Heart left ventricle (tissue), 16 donors: ENCODE measurements around the gene RNF103. TPM values are rescaled to one million over a fixed set of nuclear protein-coding genes. Genes with fewer than 3 reads are reported as not detected.

Experiments used
- ATAC-seq, 4 donors: fragments of 200-7000 bp; cut with Tn5 transposase; one replicate each; pipeline ENCODE4 v1.9.1; 2020 to 2022; ENCODE audit warnings: moderate library complexity in 4 of 4, mild to moderate bottlenecking in 3 of 4, moderate number of reproducible peaks in 1 of 4
- DNase-seq, 5 donors: peaks; one replicate each; pipeline ENCODE4 v3.0.0-alpha.2; 2020
- H3K27ac ChIP-seq, 12 donors: fragments of 200-600 bp; sonication (generic) in 4 of 12; one replicate each; pipeline versions ENCODE4 v1.5.0 to v1.8.0; 2016 to 2022; ENCODE audit warnings: mild to moderate bottlenecking in 2 of 12
- H3K27me3 ChIP-seq, 9 donors: fragments of 200-600 bp; sonication (generic) in 2 of 9; one replicate each; pipeline versions ENCODE4 v1.5.1 to v1.8.0; 2016 to 2022; ENCODE audit warnings: mild to moderate bottlenecking in 3 of 9
- H3K36me3 ChIP-seq, 9 donors: fragments of 200-600 bp; sonication (generic) in 2 of 9; one replicate each; pipeline versions ENCODE4 v1.5.0 to v1.8.0; 2018 to 2022; ENCODE audit warnings: mild to moderate bottlenecking in 2 of 9
- H3K4me1 ChIP-seq, 12 donors: fragments of 200-600 bp; sonication (generic) in 4 of 12; one replicate each; pipeline versions ENCODE4 v1.5.0 to v1.8.0; 2016 to 2022; ENCODE audit warnings: mild to moderate bottlenecking in 3 of 12
- H3K4me3 ChIP-seq, 12 donors: fragments of 200-600 bp; sonication (generic) in 4 of 12; one replicate each; pipeline versions ENCODE4 v1.5.0 to v1.8.0; 2017 to 2022; ENCODE audit warnings: mild to moderate bottlenecking in 9 of 12, moderate library complexity in 4 of 12
- H3K9me3 ChIP-seq, 12 donors: fragments of 200-600 bp; sonication (generic) in 4 of 12; one replicate each; pipeline versions ENCODE4 v1.5.0 to v1.8.0; 2016 to 2022; ENCODE audit warnings: mild to moderate bottlenecking in 1 of 12
- POLR2A ChIP-seq, 2 donors: fragments of 450-650 bp; IDR thresholded peaks; one replicate each; pipeline ENCODE4 v1.6.1; 2017; ENCODE audit warnings: antibody characterized with exemption in 2 of 2, mild to moderate bottlenecking in 2 of 2, moderate library complexity in 2 of 2
- WGBS, 4 donors: extraction: QIAGEN DNeasy Blood & Tissue Kit in 2 of 4; methylation state at CpG; one replicate each; pipeline versions ENCODE4 v1.1.5 to v1.1.7; 2013 to 2018; 5-methylcytosine and 5-hydroxymethylcytosine counted together
- intact Hi-C, 10 donors: fragments of 100-400 bp; cut with DNase I; formaldehyde crosslinking; loops; one replicate each; pipeline versions ENCODE4 v1.11.1 to v1.14.2; 2022
- polyA plus RNA-seq, 2 donors: library from polyadenylated mRNA; stranded (reverse); fragments of 200-250 nt; gene quantifications; one replicate each; pipeline ENCODE4 v1.2.3, GENCODE V29; 2013
- total RNA-seq, 9 donors: library from RNA; depleted of rRNA in 2 of 9; stranded (reverse); fragments of >200 nt in 2 of 9; fragmentation: NEBNext Ultra II Directional in 3 of 9; extraction: Animal tissue kit (Norgen Biotek cat#: 25700) in 3 of 9; gene quantifications; one replicate each; pipeline versions ENCODE4 v1.1.0 to v1.2.4, GENCODE V29; 2016 to 2023
- TF ChIP-seq, protein P1 (sequence below), 12 donors: fragments of 200-600 bp; sonication (generic) in 4 of 12; IDR thresholded peaks; one replicate each; pipeline versions ENCODE4 v1.5.0 to v1.8.0; 2018 to 2022; ENCODE audit warnings: antibody characterized with exemption in 12 of 12, mild to moderate bottlenecking in 5 of 12
- donor health status: ischemic (EF 13 %, LVEDD 7.1; RV severe dilation, severe dysfunction).
- donor health status: healthy with polysubstance abuse.
- donor health status: DM: no; HTN: yes; CAD: no.
- donor health status: DM: no; HTN: no; CAD: no.
- donor health status: ischemic (EF 25% LVEDD 6.9; RV normal size, moderate dysfunction).
- donor health status: ischemic (EF 25% LVEDD 5.7; RV mildly dilated, moderate dysfunction).
- donor health status: healthy.
- donor health status: DM: yes; HTN: yes; CAD: no.
- donor health status: ischemic (EF 35%, LVEDD 5.7; RV mildly dilated, moderate dysfunction).
- donor health status: nonischemic (EF 11% LVEDD 7.7; RV severe dilation, severe dysfunction).
- donor health status: DM: yes; HTN: yes; CAD: no.
- donor health status: PGD.
- donor health status: ischemic (EF 29% LVEDD 5.4; RV normal size, mild dysfunction).
- donor health status: nonischemic (EF 23%, LVEDD 6.1; RV moderate dilation, normal function).

The RNF103 gene
- total and polyA plus RNA-seq, 11 donors: 28.8 to 75.4 (median 50.9) TPM

- Histone ChIP-seq H3K4me3 (no peak overlapping the region), H3K9me3 (peaks cover 0 to 25% (median 9%) of the 10 kb centered on the region in 12 donors), H3K36me3 (no peaks in the 10 kb centered on the region), H3K27ac (no peak overlapping the region), H3K4me1 (no peaks in the 10 kb centered on the region), H3K27me3 (no peaks in the 10 kb centered on the region)
- ATAC-seq (no peak), DNase-seq (no peak)
- intact Hi-C loops: no loop called here
- no peak for TF ChIP-seq POLR2A (IDR thresholded peaks at IDR 0.05)
- TF ChIP-seq, protein P1, sequence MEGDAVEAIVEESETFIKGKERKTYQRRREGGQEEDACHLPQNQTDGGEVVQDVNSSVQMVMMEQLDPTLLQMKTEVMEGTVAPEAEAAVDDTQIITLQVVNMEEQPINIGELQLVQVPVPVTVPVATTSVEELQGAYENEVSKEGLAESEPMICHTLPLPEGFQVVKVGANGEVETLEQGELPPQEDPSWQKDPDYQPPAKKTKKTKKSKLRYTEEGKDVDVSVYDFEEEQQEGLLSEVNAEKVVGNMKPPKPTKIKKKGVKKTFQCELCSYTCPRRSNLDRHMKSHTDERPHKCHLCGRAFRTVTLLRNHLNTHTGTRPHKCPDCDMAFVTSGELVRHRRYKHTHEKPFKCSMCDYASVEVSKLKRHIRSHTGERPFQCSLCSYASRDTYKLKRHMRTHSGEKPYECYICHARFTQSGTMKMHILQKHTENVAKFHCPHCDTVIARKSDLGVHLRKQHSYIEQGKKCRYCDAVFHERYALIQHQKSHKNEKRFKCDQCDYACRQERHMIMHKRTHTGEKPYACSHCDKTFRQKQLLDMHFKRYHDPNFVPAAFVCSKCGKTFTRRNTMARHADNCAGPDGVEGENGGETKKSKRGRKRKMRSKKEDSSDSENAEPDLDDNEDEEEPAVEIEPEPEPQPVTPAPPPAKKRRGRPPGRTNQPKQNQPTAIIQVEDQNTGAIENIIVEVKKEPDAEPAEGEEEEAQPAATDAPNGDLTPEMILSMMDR (IDR thresholded peaks at IDR 0.05): no peak
- WGBS, 4 donors: 39 to 52% (median 49%) methylated on average over 1 of the region's 1 CpG
Measured at GRCh38 chr2:86649119-86649947, 25.7 kb upstream of the RNF103 start.

- no peak for ATAC-seq
- Histone ChIP-seq H3K4me1 (no peaks in the 10 kb centered on the region), H3K36me3 (no peaks in the 10 kb centered on the region), H3K9me3 (peaks cover 0 to 25% (median 9%) of the 10 kb centered on the region in 12 donors), H3K4me3 (no peak overlapping the region), H3K27me3 (no peaks in the 10 kb centered on the region), H3K27ac (no peak overlapping the region)
- WGBS, 4 donors: 70 to 86% (median 73%) methylated on average over 2 of the region's 2 CpGs
- intact Hi-C loops: no loop called here
- TF ChIP-seq, protein P1 (IDR thresholded peaks at IDR 0.05): no peak
- no peak for TF ChIP-seq POLR2A (IDR thresholded peaks at IDR 0.05)
- no peak for DNase-seq
Measured at GRCh38 chr2:86648681-86649080, 25.0 kb upstream of the RNF103 start.

- Histone ChIP-seq H3K27me3 (no peaks in the 10 kb centered on the region), H3K36me3 (no peaks in the 10 kb centered on the region), H3K9me3 (peaks cover 0 to 25% (median 9%) of the 10 kb centered on the region in 12 donors), H3K4me1 (no peaks in the 10 kb centered on the region), H3K27ac (no peak overlapping the region), H3K4me3 (no peak overlapping the region)
- no peak for ATAC-seq
- intact Hi-C loops: no loop called here
- WGBS, 4 donors: 89 to 94% (median 91%) methylated on average over 1 of the region's 1 CpG
- no peak for TF ChIP-seq POLR2A (IDR thresholded peaks at IDR 0.05)
- TF ChIP-seq, protein P1 (IDR thresholded peaks at IDR 0.05): no peak
- DNase-seq: no peak
Measured at GRCh38 chr2:86646865-86647264, 23.2 kb upstream of the RNF103 start.

- no peak for ATAC-seq
- TF ChIP-seq, protein P1 (IDR thresholded peaks at IDR 0.05): no peak
- TF ChIP-seq POLR2A (IDR thresholded peaks at IDR 0.05): no peak
- Histone ChIP-seq H3K4me3 (no peak overlapping the region), H3K27ac (no peak overlapping the region), H3K36me3 (no peaks in the 10 kb centered on the region), H3K27me3 (no peaks in the 10 kb centered on the region), H3K4me1 (no peaks in the 10 kb centered on the region), H3K9me3 (peaks cover 0 to 25% (median 9%) of the 10 kb centered on the region in 12 donors)
- 84 to 91% (median 89%) methylated on average over 4 of the region's 4 CpGs for WGBS, 4 donors
- no peak for DNase-seq
- intact Hi-C loops: no loop called here
Measured at GRCh38 chr2:86646329-86646728, 22.7 kb upstream of the RNF103 start.
